ENCODE data around the gene ALG1. TPM values are rescaled to one million over a fixed set of nuclear protein-coding genes. Genes with fewer than 3 reads are reported as not detected.

Gene ALG1
- total RNA-seq, 4 donors from 2014 or later: 15.9 to 25.5 (median 22.9) TPM

GRCh38 chr16:5060073-5060641 is 11.5 kb upstream of the ALG1 start:
- Histone ChIP-seq H3K27ac (no peak overlapping the region), H3K4me3 (no peak overlapping the region), H3K27me3 (no peaks in the 10 kb centered on the region), H3K4me1 (no peaks in the 10 kb centered on the region), H3K36me3 (peaks cover 0 to 4% (median 0%) of the 10 kb centered on the region in 3 donors), H3K9me3 (no peaks in the 10 kb centered on the region)
- WGBS, 2 donors: 68 to 76% methylated on average over 7 to 10 of the region's 10 CpGs
- DNase-seq (ENCODE audit: low spot score in 2 of 2): no peak
- TF ChIP-seq CTCF (IDR thresholded peaks at IDR 0.05) (no peak), EP300 (IDR thresholded peaks at IDR 0.05) (no peak), POLR2A (IDR thresholded peaks at IDR 0.05) (no peak)

- Histone ChIP-seq H3K27ac (no peak overlapping the region), H3K4me1 (no peaks in the 10 kb centered on the region), H3K36me3 (no peaks in the 10 kb centered on the region), H3K27me3 (no peaks in the 10 kb centered on the region), H3K4me3 (no peak overlapping the region), H3K9me3 (no peaks in the 10 kb centered on the region)
- TF ChIP-seq CTCF (IDR thresholded peaks at IDR 0.05) (no peak), EP300 (IDR thresholded peaks at IDR 0.05) (no peak), POLR2A (IDR thresholded peaks at IDR 0.05) (no peak)
- DNase-seq (ENCODE audit: low spot score in 2 of 2): no peak
- 71 to 80% methylated on average over 8 to 11 of the region's 11 CpGs for WGBS, 2 donors
Observed at GRCh38 chr16:5062051-5062450, 9.6 kb upstream of the ALG1 start.

- H3K27me3 ChIP-seq: no peaks in the 10 kb centered on the region
- DNase-seq (ENCODE audit: low spot score in 2 of 2): no peak
- H3K4me1 ChIP-seq: no peaks in the 10 kb centered on the region
- TF ChIP-seq EP300 (IDR thresholded peaks at IDR 0.05) (no peak), CTCF (IDR thresholded peaks at IDR 0.05) (no peak), POLR2A (IDR thresholded peaks at IDR 0.05) (no peak)
- H3K4me3 ChIP-seq: no peak overlapping the region
- no peaks in the 10 kb centered on the region for H3K36me3 ChIP-seq
- WGBS, 2 donors: 72% methylated on average over 19 of the region's 19 CpGs
- no peaks in the 10 kb centered on the region for H3K9me3 ChIP-seq
- no peak overlapping the region for H3K27ac ChIP-seq
Observed at GRCh38 chr16:5062790-5063765, 8.6 kb upstream of the ALG1 start.

- TF ChIP-seq CTCF (IDR thresholded peaks at IDR 0.05) (no peak), POLR2A (IDR thresholded peaks at IDR 0.05) (no peak), EP300 (IDR thresholded peaks at IDR 0.05) (no peak)
- H3K4me3 ChIP-seq: peak overlapping the region in 1 of 4 donors; percentile 6
- H3K9me3 ChIP-seq: no peaks in the 10 kb centered on the region
- 43 to 75% methylated on average over 7 of the region's 7 CpGs for WGBS, 2 donors
- H3K4me1 ChIP-seq: no peaks in the 10 kb centered on the region
- H3K27ac ChIP-seq: peak overlapping the region in 1 of 4 donors; percentile 77
- H3K36me3 ChIP-seq: no peaks in the 10 kb centered on the region
- no peak for DNase-seq (ENCODE audit: low spot score in 2 of 2)
- H3K27me3 ChIP-seq: no peaks in the 10 kb centered on the region
Observed at GRCh38 chr16:5064915-5065314, 6.7 kb upstream of the ALG1 start.

GRCh38 chr16:5065326-5065725 is 6.3 kb upstream of the ALG1 start:
- no peak for DNase-seq (ENCODE audit: low spot score in 2 of 2)
- peak overlapping the region in 3 of 4 donors; percentile 25 to 77 (median 45) for H3K27ac ChIP-seq
- 44 to 60% methylated on average over 8 of the region's 8 CpGs for WGBS, 2 donors

More at GRCh38 chr16:5065326-5065725, 6.3 kb upstream of the ALG1 start:
- Histone ChIP-seq H3K36me3 (no peaks in the 10 kb centered on the region), H3K27me3 (no peaks in the 10 kb centered on the region), H3K9me3 (no peaks in the 10 kb centered on the region), H3K4me3 (peak overlapping the region in 1 of 4 donors; percentile 6), H3K4me1 (no peaks in the 10 kb centered on the region)
- TF ChIP-seq CTCF (IDR thresholded peaks at IDR 0.05) (no peak), EP300 (IDR thresholded peaks at IDR 0.05) (no peak), POLR2A (IDR thresholded peaks at IDR 0.05) (no peak)
